ENCODE results near the gene SLC46A3. TPM values are rescaled to one million over a fixed set of nuclear protein-coding genes. Genes with fewer than 3 reads are reported as not detected.
A peak's percentile ranks its signal among the peaks of the same experiment; 100 is the strongest.
"Not testable (repeated sequence)": the region's sequence is repeated elsewhere in the genome, so short reads cannot be mapped to it uniquely, and the experiment has no call there.

SLC46A3 gene, protein sequence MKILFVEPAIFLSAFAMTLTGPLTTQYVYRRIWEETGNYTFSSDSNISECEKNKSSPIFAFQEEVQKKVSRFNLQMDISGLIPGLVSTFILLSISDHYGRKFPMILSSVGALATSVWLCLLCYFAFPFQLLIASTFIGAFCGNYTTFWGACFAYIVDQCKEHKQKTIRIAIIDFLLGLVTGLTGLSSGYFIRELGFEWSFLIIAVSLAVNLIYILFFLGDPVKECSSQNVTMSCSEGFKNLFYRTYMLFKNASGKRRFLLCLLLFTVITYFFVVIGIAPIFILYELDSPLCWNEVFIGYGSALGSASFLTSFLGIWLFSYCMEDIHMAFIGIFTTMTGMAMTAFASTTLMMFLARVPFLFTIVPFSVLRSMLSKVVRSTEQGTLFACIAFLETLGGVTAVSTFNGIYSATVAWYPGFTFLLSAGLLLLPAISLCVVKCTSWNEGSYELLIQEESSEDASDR
- total RNA-seq (ENCODE audit: insufficient read depth, low replicate concordance), result 55.1 TPM

DNA sequence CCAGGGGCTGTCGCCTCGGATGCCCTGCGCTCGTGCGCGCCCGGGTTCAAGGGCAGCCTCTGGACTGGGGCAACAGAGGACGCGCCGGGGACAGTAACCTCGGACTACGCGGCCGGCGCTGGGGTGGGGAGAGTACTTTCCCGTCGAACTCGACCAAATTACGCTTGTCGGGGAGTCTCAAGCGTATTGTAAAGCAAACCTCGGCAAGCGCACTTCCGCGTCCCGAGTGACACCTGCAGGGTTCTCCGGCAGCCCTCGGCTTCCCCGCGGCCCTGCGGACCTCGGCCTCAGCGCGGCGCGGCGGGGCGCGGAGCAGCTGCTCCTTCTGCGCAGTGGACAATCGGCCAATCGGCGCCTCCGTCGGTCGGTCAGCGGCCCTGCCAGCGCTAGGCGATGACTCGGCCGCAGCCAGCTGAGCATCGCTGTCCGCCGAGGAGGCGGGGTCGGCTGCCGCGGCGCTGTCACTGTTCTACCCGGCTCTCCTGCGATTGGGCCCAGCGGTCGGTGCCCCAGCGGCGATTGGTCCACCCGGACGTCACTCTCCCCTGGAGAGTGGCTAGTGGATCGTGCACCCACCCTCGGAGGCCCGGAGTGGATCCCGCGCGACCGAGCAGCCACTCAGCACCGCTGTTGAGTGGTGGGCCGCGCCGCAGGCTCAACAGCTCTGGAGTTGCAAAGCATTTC lies at the start of gene SLC46A3:
TSS of gene SLC46A3 (minus strand) at position 428 of the 684 bp plus-strand sequence. CDS start 972 bp downstream, outside the sequence.
- peak; percentile 99 for DNase-seq (ENCODE audit: low spot score)

DNA sequence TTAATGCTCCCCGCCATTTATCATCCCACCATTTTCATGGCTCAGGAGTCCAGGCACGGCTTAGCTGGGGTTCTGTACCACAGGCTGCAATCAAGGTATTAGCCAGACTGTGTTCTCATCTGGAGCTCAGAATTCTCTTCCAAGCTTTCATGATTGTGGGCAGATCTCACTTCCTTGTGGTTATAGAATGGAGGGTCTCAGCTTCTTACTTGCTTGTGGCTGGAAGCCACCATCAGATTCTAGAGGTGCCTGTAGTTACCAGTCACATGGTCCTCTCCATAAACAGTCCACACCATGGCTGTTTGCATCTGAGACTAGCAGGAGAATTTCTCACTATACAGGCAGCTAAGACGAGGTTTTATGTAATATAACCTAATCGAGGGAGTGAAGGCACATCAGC lies 45.1 kb upstream of the SLC46A3 start:
- no peak for DNase-seq (ENCODE audit: low spot score)

DNA sequence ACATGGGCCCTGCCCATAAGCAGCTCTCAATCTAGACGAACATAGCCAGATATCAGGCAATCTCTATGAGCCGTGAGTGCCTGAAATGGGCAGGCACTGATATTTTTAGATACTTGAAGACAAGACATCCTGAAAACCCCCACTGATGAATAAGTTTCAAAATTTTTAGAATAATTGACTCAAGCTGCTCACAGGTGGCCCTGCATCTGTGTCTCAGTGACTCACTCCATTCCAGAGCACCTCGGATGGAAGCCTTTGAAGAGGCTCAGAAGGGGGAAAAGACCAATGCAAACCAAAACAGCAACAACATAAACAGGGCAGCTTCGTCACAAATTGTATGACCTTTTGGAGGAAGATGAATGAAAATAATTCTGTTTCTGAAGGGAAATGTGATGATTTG lies 42.8 kb upstream of the SLC46A3 start:
- DNase-seq (ENCODE audit: low spot score), result no peak

DNA sequence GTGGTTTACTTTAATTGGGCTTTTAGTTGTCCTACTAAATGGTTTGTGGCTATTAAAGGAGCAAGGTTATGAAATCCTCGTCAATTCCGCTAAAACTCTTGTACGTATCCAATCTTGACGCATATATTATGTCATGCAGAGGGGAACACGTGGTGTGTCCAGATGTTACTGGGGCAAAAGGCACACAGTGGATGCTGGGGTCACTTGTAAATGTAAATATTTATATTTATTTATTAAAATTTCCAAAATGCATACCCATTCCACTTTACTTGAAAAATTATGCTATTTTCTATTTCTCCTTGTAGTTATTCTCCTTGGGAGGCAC lies 36.7 kb upstream of the SLC46A3 start:
- DNase-seq (ENCODE audit: low spot score), result no peak

DNA sequence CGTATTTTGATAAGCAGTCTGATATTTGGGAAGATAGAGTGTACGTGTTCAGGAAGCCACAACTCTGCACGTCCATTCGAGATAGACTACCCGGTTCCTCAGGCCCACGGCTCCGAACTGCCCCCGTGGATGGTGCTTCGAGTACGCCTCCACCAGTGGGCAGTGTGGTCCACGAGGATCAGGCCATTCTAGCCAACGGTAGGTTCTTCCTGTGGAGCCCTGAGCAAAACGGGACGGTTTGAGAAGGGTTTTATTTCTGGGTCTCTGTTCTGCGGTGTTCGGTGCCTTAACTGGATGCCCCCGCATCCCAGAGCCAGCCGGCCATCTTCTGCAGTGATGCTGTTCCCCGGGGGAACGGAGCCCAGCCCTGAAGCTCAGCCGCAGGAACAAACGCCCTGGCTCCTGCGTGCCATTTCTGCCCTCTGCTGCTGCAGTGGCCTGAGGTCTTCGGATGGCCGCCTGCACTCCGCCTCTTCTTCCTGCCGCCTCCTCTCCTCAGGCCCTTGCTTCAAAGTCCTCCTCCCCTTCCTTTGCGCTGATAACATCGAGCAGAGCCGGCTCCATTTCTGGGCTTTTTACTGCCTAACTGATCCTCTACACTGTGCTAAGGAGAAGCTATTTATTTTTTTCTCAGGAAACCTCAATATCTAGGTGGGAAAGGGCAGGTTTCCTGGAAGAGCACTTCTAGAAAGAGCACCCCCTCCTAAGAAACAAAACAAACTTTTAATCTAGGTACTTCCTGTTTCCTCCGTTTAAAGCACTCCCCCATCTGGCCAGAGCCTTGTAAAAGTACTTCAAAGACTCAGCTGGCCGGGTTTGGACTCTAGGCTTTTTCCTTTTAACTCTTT lies 36.2 kb upstream of the SLC46A3 start:
- peak; percentile 63 for DNase-seq (ENCODE audit: low spot score)

DNA sequence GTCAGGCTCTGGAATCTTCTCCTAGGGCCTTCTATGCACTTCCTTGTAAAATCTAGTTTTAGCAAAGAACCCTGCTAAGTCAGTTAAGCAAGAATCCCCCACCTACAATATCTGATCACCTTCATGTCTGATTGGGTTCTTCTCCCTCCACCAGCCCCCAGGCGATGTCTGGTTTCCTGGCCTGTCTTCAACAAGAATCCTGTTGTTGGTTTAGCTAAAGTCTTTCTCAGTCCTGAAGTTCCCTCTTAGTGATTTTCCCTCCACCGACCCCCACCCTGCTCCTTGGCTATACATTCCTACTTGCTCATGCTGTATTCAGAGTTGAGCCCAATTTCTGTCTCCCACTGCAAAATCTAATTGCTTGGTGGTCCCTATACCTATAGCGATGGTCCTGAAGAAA lies 35.2 kb upstream of the SLC46A3 start:
- no peak for DNase-seq (ENCODE audit: low spot score)

DNA sequence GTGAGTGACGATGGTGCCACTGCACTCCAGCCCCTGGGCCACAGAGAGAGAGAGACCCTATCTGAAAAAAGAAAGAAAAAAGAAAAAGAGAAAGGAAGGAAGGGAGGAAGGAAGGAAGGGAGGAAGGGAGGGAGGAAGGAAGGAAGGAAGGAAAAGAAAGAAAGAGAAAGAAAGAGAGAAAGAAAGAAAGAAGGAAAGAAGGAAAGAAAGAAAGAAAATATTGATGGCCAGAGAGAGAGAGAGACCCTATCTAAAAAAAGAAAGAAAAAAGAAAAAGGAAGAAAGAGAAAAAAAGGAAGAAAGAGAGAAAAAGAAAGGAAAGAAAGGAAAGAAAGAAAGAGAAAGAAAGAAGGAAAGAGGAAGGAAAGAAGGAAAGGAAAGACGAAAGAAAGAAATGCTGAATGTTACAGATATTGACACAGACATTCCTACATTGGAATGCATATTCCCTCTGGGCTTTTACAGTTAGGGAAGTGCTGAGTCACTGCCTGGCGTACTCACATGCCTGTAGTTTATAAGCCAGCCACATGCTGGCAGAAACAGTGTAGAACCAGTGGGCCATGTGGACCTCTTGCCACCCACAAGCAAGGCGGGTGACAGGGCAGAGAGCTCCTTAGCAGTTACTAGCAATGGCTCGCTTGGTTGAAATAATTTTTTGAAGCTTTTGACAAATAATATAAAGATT lies 34.6 kb upstream of the SLC46A3 start:
- peak; percentile 86 for DNase-seq (ENCODE audit: low spot score)

DNA sequence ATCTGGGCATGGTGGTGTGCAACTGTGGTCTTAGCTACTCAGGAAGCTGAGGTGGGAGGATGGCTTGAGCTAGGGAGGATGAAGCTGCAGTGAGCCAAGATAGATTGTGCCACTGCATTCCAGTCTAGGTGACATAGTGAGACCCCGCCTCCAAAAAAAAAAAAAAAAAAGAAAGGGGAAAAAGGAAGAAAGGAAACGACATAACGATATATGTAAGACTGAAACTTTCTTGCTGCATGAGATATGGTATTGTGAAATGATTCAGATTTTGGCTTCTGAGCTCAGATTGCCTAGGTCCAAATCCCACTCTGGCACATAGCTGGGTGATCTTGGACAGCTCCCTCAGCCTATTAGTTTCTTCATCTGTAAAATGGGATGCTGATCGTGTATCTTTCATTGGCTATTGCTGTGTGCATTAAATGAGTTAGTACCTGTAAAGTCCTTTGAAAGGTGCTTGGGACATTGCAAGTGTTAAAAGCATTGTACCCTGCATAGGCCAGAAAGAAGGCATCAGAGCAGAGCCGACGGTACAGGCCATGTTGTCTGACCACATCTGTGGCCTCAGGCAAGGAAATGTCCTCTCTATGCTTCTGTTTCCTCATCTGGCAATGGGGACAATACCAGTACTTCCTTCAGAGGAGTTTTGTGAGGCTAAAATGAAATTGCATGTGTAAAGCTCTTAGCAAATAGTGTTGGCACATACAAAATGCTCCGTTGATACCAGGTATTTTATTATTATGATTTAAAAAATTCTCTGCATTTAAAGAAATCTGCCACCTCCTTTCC lies 32.6 kb upstream of the SLC46A3 start:
- DNase-seq (ENCODE audit: low spot score), result no peak

DNA sequence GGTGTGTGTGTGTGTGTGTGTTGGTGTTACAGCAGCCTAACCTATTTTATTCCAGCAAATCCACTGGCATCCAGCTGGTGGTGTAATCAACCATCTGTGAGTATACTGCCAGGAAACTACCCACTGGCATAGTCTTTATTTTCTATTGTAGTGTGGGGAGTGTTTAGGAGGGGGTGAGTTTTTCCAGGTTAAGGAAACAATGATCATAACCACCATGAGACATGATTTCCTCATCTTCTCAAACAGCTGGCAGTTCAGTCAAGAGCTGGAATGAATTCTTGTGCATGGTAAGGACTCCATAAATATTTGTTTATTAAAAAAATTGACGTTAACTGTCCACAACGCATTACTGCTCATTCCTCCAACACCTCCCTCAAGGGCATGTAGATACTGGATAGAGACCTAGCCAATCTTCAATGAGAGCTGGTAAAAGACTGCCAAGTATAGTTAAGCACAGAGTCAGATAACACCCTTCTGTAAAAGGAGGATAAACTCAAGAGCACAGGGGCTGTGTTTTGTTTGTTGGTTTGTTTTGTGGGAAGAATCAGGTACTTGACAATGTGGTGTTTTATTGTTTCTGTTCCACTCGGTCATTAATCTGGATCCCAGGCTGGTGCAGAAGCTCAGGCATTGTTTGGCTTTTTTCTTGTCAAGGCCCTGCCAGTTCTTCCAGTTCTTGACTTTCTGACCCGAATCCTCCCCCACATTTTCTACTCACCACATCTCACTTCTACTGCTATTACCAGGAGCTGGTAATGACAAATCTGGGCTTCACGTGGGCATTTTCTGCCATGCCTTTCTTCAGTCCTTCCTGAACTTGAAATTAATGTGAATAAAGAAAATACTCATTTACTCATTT lies 31.6 kb upstream of the SLC46A3 start:
- no peak for DNase-seq (ENCODE audit: low spot score)

DNA sequence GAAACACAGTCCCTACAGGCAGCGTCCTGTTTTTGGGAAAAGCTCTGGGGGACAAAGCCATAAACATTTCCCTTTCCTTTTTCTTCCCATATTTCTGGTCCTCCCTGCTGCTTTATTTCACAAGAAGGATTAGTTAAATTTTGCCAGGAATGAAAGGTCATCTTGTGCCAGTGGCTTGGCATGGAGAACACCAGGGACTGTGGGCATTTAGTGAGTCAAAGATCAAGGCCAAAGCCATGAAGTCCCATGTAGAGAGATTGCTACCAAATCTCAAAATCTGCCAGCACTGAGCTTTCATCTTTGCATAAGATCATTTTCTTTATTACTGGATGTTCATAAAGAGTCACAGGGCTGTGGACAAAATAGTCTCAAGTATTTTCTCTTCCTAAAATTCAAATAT lies 29.1 kb upstream of the SLC46A3 start:
- no peak for DNase-seq (ENCODE audit: low spot score)

DNA sequence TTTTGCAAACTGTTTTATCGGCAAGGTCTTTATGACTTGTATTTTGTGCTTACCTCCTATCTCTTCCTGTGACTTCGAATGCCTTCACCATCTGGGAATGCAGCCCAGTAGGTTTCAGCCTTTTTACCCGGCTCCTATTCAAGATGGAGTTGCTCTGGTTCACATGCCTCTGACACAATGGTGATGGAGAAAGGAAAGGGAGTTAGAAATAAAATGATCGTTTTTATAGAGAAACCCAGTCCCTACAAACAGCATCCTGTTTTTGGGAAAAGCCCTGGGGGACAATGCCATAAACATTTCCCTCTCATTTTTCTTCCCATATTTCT lies 27.5 kb upstream of the SLC46A3 start:
- DNase-seq (ENCODE audit: low spot score), result no peak

DNA sequence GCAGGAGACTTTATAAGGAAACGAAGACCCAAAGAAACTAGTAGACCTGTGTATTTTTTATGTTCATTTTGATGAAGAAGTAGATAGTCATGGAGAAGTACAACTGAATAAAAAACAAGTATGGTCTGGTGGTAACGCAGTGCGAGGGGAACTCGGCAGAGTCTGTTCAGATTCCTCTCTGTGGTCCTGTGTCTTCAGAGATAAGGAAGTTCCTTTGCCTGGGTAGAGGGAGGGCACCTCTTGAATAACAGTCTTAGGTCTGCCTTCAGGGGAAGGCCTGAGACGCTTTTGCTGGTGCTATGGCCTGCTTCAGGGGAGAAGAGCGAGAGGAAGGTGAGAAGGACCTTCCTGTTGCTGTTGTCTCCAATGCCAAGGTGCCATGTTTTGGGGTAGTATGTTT lies 25.9 kb upstream of the SLC46A3 start:
- no peak for DNase-seq (ENCODE audit: low spot score)

DNA sequence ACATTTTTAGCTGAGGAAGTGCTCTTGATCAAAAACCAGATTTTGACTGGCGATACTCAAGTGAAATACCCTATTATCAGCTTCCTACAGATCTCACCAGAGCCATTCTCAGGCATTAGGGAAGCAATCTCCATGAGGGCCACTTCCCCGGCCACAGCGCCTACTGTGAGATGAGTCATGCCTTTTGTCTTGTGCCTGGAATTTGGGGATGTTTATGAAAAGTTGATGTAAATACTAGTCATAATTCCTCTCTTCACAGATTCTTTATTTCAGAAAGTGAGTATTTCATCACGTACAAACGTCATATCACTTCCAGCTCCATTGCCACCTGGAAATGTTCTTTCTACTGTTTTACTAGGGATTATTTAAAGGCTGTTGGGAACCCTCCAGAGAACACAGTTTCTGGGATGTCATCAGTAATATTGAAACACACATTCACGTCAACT lies 25.3 kb upstream of the SLC46A3 start:
- no peak for DNase-seq (ENCODE audit: low spot score)

DNA sequence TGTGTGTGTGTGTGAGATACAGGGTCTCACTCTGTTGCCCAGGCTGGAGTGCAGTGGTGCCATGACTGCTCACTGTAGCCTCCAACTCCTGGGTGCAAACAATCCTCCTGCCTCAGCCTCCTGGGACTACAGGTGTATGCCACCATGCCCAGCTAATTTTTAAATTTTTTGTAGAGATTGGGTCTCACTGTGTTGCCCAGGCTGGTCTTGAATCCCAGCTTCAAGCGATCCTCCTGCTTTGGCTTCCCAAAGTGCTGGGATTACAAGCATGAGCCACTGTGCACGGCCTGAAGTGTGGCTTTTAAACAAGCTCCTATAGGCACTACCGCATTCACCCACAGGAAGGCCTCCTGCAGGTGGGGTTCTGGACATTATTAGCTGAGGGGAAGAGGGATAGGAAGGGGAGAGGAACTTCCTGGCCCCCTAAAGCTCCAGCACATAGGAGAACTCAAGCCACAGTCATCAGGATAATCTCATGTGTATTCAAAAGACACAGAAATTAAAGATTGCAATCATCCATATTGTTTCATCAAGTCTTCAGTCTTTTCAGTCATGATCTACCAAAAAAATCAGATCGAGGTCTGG lies 24.8 kb upstream of the SLC46A3 start:
- DNase-seq (ENCODE audit: low spot score), result no peak

DNA sequence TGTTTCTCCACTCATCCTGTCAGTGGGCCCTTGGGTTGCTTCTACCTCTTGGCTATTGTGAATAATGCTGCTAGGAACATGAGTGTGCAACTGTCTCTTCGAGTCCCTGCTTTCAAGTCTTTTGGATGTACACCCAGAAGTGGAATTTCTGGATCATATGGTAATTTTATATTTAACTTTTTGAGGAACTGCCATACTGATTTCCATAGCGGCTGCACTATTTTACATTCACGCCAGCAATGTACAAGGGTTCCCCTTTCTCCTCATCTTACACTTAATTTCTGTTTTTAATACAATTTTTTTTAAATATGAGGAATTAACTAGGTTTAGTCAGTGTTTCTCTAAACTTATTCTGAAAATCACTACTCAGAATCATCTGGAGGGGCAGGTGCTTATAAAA lies 24.2 kb upstream of the SLC46A3 start:
- DNase-seq (ENCODE audit: low spot score), result no peak

DNA sequence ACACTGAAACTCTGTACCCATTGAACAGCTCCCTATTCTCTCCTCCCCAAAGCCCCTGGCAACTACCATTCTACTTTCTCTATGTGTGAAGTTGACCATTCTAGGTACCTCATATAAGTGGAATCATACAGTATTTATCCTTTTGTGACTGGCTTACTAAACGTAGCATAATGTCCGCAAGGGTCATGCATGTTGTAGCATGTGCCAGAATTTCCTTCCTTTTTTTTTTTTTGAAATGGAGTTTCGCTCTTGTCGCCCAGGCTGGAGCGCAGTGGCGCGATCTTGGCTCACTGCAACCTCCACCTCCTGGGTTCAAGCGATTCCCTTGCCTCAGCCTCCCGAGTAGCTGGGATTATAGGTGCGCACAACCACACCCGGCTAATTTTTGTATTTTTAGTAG lies 23.7 kb upstream of the SLC46A3 start:
- DNase-seq (ENCODE audit: low spot score), result not testable (repeated sequence)

DNA sequence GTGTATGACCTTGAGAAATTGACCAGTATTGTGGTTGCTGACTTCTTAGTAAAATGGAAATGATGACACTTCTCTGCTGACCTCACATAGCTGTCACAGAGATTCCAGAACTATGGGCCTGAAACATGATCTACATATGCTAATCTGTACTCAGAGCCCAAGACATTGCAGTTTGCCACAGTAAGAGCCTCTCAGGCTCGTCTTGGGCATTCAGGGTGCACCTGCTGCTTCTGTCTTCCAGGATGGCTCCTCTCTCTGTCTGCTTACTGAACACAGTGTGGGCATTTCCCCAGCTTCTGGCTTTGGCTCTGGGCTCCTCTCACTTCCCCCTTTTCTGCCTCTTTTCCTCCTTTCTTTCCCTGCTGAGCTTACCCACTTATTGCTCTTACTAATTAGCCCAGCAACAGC lies 22.3 kb upstream of the SLC46A3 start:
- DNase-seq (ENCODE audit: low spot score), result no peak

DNA sequence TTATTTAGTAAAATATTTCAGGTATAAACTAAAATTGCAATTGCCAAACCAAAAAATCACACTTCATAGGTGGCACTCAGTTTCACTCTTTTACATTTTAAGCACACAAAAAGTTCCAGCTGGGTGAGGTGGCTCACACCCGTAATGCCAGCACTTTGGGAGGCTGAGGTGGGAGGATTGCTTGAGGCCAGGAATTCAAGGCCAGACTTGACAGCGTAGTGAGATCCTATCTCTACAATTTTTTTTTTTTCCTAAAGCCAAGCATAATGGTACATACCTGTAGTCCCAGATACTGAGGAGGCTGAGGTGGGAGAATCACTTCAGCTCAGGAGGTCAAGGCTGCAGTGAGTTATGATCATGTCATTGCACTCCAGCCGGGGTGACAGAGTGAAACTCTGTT lies 20.6 kb upstream of the SLC46A3 start:
- no peak for DNase-seq (ENCODE audit: low spot score)

DNA sequence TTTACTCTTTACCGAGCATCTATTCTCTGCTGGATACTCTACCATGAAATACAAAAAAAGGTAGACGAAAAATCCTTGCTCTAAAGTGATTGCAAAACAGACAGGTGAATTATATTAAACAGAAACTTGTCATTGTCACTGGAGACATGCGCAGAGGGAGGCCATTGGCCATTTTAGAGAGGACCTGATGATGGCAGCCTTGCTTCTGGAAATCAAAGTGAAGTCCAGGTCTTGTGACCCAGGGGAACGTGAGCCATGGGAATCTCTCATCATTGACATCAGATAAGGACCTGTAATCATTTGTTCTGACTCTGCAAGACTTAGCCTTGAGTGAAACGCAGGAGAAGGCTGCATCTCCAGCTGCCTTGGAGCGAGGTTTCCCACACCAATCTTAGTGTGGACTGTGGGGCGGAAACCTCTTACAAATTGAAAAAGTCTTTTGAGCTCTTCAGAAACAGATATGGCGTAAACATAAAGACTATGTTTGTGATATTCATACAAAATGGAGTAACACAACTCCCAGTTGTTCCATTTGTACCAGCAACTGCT lies 16.8 kb upstream of the SLC46A3 start:
- no peak for DNase-seq (ENCODE audit: low spot score)

Data from umbilical cord (tissue), 2 donors.